HG02759 (cell line): ENCODE measurements around the gene SYTL5.
"Not testable (repeated sequence)": the region's sequence is repeated elsewhere in the genome, so short reads cannot be mapped to it uniquely, and the experiment has no call there.

Experiments used
- ATAC-seq: cut with Tn5 transposase; IDR thresholded peaks from one replicate; pipeline ENCODE4 v1.9.1; 2021; ENCODE audit warnings: mild to moderate bottlenecking, moderate library complexity; ENCODE audit not compliant: unreplicated experiment

The SYTL5 gene

GRCh38 chrX:38006291-38006690, at the start of gene SYTL5:
TSS of gene SYTL5 (plus strand) at chrX:38006553. CDS start at chrX:38033890, 27,337 bp downstream.
- no peak for ATAC-seq

- ATAC-seq = no peak
Observed at GRCh38 chrX:37958525-37959211, 47.7 kb upstream of the SYTL5 start.

- no peak for ATAC-seq
Observed at GRCh38 chrX:37959212-37960021, 46.9 kb upstream of the SYTL5 start.

- ATAC-seq = no peak
Observed at GRCh38 chrX:37961118-37961517, 45.2 kb upstream of the SYTL5 start.

- ATAC-seq = no peak
Observed at GRCh38 chrX:37967714-37968113, 38.6 kb upstream of the SYTL5 start.

GRCh38 chrX:37975421-37975820, 30.9 kb upstream of the SYTL5 start:
- no peak for ATAC-seq

- no peak for ATAC-seq
Observed at GRCh38 chrX:37976153-37976552, 30.2 kb upstream of the SYTL5 start.

GRCh38 chrX:37984880-37985279, 21.5 kb upstream of the SYTL5 start:
- ATAC-seq = no peak

GRCh38 chrX:37986893-37987292, 19.5 kb upstream of the SYTL5 start:
- ATAC-seq = no peak

GRCh38 chrX:37989304-37989703, 17.0 kb upstream of the SYTL5 start:
- no peak for ATAC-seq

- ATAC-seq = not testable (repeated sequence)
Observed at GRCh38 chrX:37991303-37991702, 15.1 kb upstream of the SYTL5 start.

GRCh38 chrX:37993176-37993575, 13.2 kb upstream of the SYTL5 start:
- no peak for ATAC-seq

GRCh38 chrX:37993837-37994619, 12.3 kb upstream of the SYTL5 start:
- ATAC-seq = no peak

- no peak for ATAC-seq
Observed at GRCh38 chrX:37995428-37995827, 10.9 kb upstream of the SYTL5 start.

GRCh38 chrX:37997096-37997495, 9.3 kb upstream of the SYTL5 start:
- ATAC-seq = no peak

- no peak for ATAC-seq
Observed at GRCh38 chrX:37998586-37999262, 7.6 kb upstream of the SYTL5 start.

- ATAC-seq = no peak
Observed at GRCh38 chrX:38000706-38001105, 5.6 kb upstream of the SYTL5 start.

GRCh38 chrX:38004046-38004445, 2.3 kb upstream of the SYTL5 start:
- no peak for ATAC-seq

- ATAC-seq = no peak
Observed at GRCh38 chrX:38006778-38007177, 425 bp downstream of the SYTL5 start.

- ATAC-seq = no peak
Observed at GRCh38 chrX:38008658-38009057, 2.3 kb downstream of the SYTL5 start.

- ATAC-seq = no peak
Observed at GRCh38 chrX:38009641-38010040, 3.3 kb downstream of the SYTL5 start.
